Measurements from ENCODE around the gene LRRC36. TPM values are rescaled to one million over a fixed set of nuclear protein-coding genes. Genes with fewer than 3 reads are reported as not detected.
A peak's percentile ranks its signal among the peaks of the same experiment; 100 is the strongest.

LRRC36 gene
- total RNA-seq, 1 experiment from 2014 or later, result 0.13 TPM

GRCh38 chr16:67417333-67418061 lies 90.9 kb downstream of the LRRC36 start:
- no peaks in the 10 kb centered on the region for H3K36me3 Mint-ChIP-seq
- ChIA-PET CTCF (interaction anchor here (0.8 to 3.4 kb wide), 11 partner anchors 7 to 133 kb away, joined by 3 to 31 read pairs (median 6); partner anchors contain the start of genes KCTD19, LRRC36 and TPPP3), POLR2A (interaction anchor here (1.2 kb wide), 1 partner anchor 11 kb away, joined by 3 read pairs; no protein-coding TSS in a partner anchor)
- H3K27ac Mint-ChIP-seq, result no peak overlapping the region; the same call in 1 of the 2 replicates
- H3K9me3 Mint-ChIP-seq, result peaks cover 5% of the 10 kb centered on the region
- peak overlapping the region; percentile 30; the same call in 1 of the 2 replicates for H3K4me3 Mint-ChIP-seq
- ATAC-seq (no peak), DNase-seq (ENCODE audit: low spot score) (no peak)
- no peak for TF ChIP-seq ATF2 (CRISPR knock-in tag; IDR thresholded peaks at IDR 0.05; ENCODE audit: borderline replicate concordance, low read depth)
- no peak for TF ChIP-seq NFE2L1 (CRISPR knock-in tag; IDR thresholded peaks at IDR 0.05)
- TF ChIP-seq TP53 (CRISPR knock-in tag; IDR thresholded peaks at IDR 0.05), result no peak
- no peak for TF ChIP-seq USF1 (CRISPR knock-in tag; IDR thresholded peaks at IDR 0.05)
- TF ChIP-seq EMX1 (CRISPR knock-in tag; IDR thresholded peaks at IDR 0.05), result no peak
- no peak for TF ChIP-seq FOXJ3 (CRISPR knock-in tag; IDR thresholded peaks at IDR 0.05; ENCODE audit: borderline replicate concordance)
- TF ChIP-seq AFF4 (CRISPR knock-in tag; IDR thresholded peaks at IDR 0.05; ENCODE audit: borderline replicate concordance), result no peak
- TF ChIP-seq ERG (CRISPR knock-in tag; IDR thresholded peaks at IDR 0.05), result no peak
- no peak for TF ChIP-seq CTCF (IDR thresholded peaks at IDR 0.05)
- no peak for TF ChIP-seq FOXK1 (CRISPR knock-in tag; IDR thresholded peaks at IDR 0.05)
- TF ChIP-seq ZNF138 (CRISPR knock-in tag; conservative IDR thresholded peaks at IDR 0.05), result no peak
- no peak for TF ChIP-seq AR (CRISPR knock-in tag; IDR thresholded peaks at IDR 0.05)
- no peak for TF ChIP-seq ZNF416 (CRISPR knock-in tag; IDR thresholded peaks at IDR 0.05)
- H3K27me3 Mint-ChIP-seq (ENCODE audit: low read depth), result peaks cover 16% of the 10 kb centered on the region
- H3K4me1 Mint-ChIP-seq, result peaks cover 47% of the 10 kb centered on the region

Data from WTC11 (cell line).